ENCODE measurements around the gene SLX4IP.
"Not testable (repeated sequence)": the region's sequence is repeated elsewhere in the genome, so short reads cannot be mapped to it uniquely, and the experiment has no call there.

The SLX4IP gene

DNA sequence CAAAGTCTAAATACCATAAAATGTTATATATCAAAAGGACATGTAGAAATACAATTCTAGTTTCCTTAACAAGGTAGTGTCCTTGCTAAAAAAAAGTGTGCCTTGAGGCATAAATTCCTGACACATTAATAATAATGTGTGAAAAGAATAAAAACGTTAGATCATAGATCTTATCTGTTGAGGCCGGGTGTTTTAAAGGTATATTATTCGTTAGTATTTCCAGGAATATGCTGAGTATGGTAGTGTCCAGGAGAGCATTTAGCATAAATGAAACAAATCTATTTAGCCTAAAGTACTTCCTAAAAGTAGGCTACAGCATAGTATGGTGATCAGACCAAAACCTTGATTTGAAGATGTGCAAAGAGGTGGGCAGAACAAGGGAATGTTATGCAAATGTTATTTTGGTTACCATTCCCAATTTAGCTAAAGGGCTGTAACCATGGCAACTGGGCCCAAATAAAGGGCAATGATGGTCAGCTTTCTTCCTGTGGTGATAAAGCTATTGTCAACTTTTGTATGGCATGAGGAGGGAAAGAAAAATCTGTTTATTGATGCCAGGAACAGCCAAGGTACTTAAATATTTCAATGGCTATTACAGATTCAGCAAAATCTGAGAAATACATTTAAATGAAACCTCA lies 20.0 kb upstream of the SLX4IP start:
- TF ChIP-seq, protein P1, sequence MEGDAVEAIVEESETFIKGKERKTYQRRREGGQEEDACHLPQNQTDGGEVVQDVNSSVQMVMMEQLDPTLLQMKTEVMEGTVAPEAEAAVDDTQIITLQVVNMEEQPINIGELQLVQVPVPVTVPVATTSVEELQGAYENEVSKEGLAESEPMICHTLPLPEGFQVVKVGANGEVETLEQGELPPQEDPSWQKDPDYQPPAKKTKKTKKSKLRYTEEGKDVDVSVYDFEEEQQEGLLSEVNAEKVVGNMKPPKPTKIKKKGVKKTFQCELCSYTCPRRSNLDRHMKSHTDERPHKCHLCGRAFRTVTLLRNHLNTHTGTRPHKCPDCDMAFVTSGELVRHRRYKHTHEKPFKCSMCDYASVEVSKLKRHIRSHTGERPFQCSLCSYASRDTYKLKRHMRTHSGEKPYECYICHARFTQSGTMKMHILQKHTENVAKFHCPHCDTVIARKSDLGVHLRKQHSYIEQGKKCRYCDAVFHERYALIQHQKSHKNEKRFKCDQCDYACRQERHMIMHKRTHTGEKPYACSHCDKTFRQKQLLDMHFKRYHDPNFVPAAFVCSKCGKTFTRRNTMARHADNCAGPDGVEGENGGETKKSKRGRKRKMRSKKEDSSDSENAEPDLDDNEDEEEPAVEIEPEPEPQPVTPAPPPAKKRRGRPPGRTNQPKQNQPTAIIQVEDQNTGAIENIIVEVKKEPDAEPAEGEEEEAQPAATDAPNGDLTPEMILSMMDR (conservative IDR thresholded peaks at IDR 0.05; ENCODE audit: low read depth, low read length), result no peak
- Histone ChIP-seq H4K20me1 (ENCODE audit: insufficient read depth) (no peaks in the 10 kb centered on the region), H3K27ac (no peak overlapping the region), H3K9ac (no peak overlapping the region), H3K4me3 (IDR thresholded peaks at IDR 0.05; ENCODE audit: insufficient read depth, low read depth, low read length) (no peak overlapping the region), H2AFZ (ENCODE audit: low read depth) (no peak overlapping the region), H3K79me2 (ENCODE audit: insufficient read depth, low read depth) (no peaks in the 10 kb centered on the region), H3K27me3 (ENCODE audit: insufficient read depth, low read depth) (no peaks in the 10 kb centered on the region), H3K4me2 (no peak overlapping the region), H3K36me3 (ENCODE audit: insufficient read depth) (no peaks in the 10 kb centered on the region; the same call in 1 of the 2 replicates), H3K4me1 (ENCODE audit: low read depth, poor library complexity, severe bottlenecking) (peaks cover 6% of the 10 kb centered on the region)

DNA sequence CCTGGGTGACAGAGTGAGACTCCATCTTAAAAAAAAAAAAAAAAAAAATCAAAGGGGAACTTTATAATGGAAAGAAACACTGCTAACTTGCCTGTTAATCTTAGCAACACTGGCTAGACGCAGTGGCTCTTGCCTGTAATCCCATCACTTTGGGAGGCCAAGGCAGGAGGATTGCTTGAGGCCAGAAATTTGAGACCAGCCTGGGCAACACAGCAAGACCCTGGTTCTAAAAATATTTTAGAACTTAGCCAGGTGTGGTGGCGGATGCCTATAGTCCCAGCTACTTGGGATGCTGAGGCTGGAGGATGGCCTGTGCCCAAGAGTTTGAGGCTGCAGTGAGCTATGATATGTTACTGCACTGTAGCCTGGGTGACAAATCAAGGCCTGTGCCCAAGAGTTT lies 17.9 kb upstream of the SLX4IP start:
- H3K9ac ChIP-seq; H3K36me3 ChIP-seq (ENCODE audit: insufficient read depth); H3K79me2 ChIP-seq (ENCODE audit: insufficient read depth, low read depth); H3K4me2 ChIP-seq; H3K27me3 ChIP-seq (ENCODE audit: insufficient read depth, low read depth); H3K4me3 ChIP-seq (IDR thresholded peaks at IDR 0.05; ENCODE audit: insufficient read depth, low read depth, low read length); H4K20me1 ChIP-seq (ENCODE audit: insufficient read depth); H3K27ac ChIP-seq; H2AFZ ChIP-seq (ENCODE audit: low read depth); H3K4me1 ChIP-seq (ENCODE audit: low read depth, poor library complexity, severe bottlenecking): not testable (repeated sequence)

DNA sequence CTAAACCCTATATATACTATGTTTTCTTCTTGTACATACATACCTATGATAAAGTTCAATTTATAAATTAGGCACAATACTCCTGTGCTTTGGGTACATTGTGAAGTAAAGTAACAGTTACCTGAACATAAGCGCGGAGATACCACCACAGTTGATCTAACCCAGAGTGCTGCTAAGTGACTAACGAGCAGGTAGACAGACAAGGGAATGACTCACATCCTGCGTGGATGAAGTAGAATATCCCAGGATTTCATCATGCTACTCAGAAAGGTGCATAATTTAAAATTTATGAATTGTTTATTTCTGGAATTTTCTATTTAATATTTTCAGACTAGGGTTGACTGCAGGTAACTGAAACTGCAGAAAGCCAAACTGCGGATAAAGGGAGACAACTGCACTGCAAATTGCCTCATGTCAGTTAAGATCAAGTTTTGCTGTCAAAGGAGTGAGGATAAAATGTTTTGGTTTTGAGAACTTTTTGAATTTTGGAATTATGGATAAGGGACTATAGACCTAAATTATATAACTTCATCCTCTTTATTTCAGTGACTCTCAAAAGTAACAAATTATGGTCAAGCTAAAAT lies 15.5 kb upstream of the SLX4IP start:
- Histone ChIP-seq H3K36me3 (ENCODE audit: insufficient read depth) (no peaks in the 10 kb centered on the region; the same call in 1 of the 2 replicates), H3K9ac (no peak overlapping the region), H2AFZ (ENCODE audit: low read depth) (no peak overlapping the region), H3K27ac (no peak overlapping the region), H3K27me3 (ENCODE audit: insufficient read depth, low read depth) (no peaks in the 10 kb centered on the region), H3K4me2 (no peak overlapping the region), H3K79me2 (ENCODE audit: insufficient read depth, low read depth) (no peaks in the 10 kb centered on the region), H4K20me1 (ENCODE audit: insufficient read depth) (no peaks in the 10 kb centered on the region), H3K4me3 (IDR thresholded peaks at IDR 0.05; ENCODE audit: insufficient read depth, low read depth, low read length) (no peak overlapping the region), H3K4me1 (ENCODE audit: low read depth, poor library complexity, severe bottlenecking) (peaks cover 6% of the 10 kb centered on the region)
- TF ChIP-seq, protein P1 (conservative IDR thresholded peaks at IDR 0.05; ENCODE audit: low read depth, low read length), result no peak

DNA sequence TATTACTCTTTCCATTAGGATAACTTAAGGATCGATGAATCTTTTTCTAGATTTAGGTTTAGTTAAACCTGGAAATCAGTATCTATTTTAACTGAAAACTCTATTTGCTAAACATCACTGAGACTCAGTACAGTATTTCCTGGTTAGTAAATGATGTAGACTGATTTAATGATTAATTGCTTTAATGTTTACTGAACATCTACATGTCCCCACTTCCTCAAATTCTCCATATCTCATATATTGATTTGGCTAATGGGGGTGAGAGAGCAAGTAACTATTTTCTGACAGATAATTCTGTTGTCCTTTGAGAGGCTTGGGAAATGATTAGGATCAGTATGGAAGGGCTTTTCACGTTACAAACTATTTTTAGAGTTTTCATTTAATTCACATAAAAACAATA lies 11.4 kb upstream of the SLX4IP start:
- no peaks in the 10 kb centered on the region for H3K27me3 ChIP-seq (ENCODE audit: insufficient read depth, low read depth)
- TF ChIP-seq, protein P1 (conservative IDR thresholded peaks at IDR 0.05; ENCODE audit: low read depth, low read length), result no peak
- no peaks in the 10 kb centered on the region; the same call in 1 of the 2 replicates for H3K36me3 ChIP-seq (ENCODE audit: insufficient read depth)
- H2AFZ ChIP-seq (ENCODE audit: low read depth), result no peak overlapping the region
- no peaks in the 10 kb centered on the region for H4K20me1 ChIP-seq (ENCODE audit: insufficient read depth)
- no peaks in the 10 kb centered on the region for H3K79me2 ChIP-seq (ENCODE audit: insufficient read depth, low read depth)
- H3K4me3 ChIP-seq (IDR thresholded peaks at IDR 0.05; ENCODE audit: insufficient read depth, low read depth, low read length), result no peak overlapping the region
- H3K9ac ChIP-seq, result no peak overlapping the region
- H3K4me1 ChIP-seq (ENCODE audit: low read depth, poor library complexity, severe bottlenecking), result peaks cover 2% of the 10 kb centered on the region
- no peak overlapping the region for H3K4me2 ChIP-seq
- no peak overlapping the region for H3K27ac ChIP-seq

DNA sequence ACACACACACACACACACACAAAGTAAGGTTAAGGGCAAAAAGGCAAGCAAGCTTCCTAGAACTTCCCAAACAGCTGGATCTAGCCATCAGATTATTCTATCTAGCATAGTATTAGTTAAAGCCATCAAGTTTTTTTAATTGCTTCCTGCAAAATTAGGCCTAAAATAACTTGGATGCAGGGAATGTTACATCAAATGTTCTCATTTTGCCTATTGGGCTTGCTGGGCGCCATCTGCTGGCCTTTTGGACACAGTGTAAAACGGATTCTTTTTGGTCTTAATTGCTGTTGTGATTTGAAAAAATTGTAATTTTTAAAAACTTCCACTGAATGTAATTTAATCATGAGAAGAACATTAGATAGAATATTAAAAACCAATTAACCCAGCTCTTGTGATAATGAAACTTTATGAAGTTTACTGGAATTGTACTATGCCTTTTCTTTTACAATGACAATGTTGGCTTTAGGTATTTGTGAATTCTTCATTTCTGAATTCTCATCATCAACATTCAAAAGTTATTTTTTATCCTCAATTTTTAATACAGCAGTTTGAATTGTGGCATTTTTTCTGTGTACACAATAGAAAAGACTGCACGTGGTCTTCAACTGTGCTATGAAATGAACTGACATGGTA lies 7.9 kb upstream of the SLX4IP start:
- Histone ChIP-seq H3K27me3 (ENCODE audit: insufficient read depth, low read depth) (no peaks in the 10 kb centered on the region), H3K9ac (no peak overlapping the region), H3K4me1 (ENCODE audit: low read depth, poor library complexity, severe bottlenecking) (peaks cover 2% of the 10 kb centered on the region), H3K27ac (no peak overlapping the region), H2AFZ (ENCODE audit: low read depth) (no peak overlapping the region), H4K20me1 (ENCODE audit: insufficient read depth) (no peaks in the 10 kb centered on the region), H3K79me2 (ENCODE audit: insufficient read depth, low read depth) (no peaks in the 10 kb centered on the region), H3K4me3 (IDR thresholded peaks at IDR 0.05; ENCODE audit: insufficient read depth, low read depth, low read length) (no peak overlapping the region), H3K36me3 (ENCODE audit: insufficient read depth) (no peaks in the 10 kb centered on the region), H3K4me2 (no peak overlapping the region)
- TF ChIP-seq, protein P1 (conservative IDR thresholded peaks at IDR 0.05; ENCODE audit: low read depth, low read length), result peak; percentile 68

Measured in KMS-11 (cell line).